ENCODE measurements around the gene SEPTIN12. TPM values are rescaled to one million over a fixed set of nuclear protein-coding genes. Genes with fewer than 3 reads are reported as not detected.
A peak's percentile ranks its signal among the peaks of the same experiment; 100 is the strongest.
"Not testable (repeated sequence)": the region's sequence is repeated elsewhere in the genome, so short reads cannot be mapped to it uniquely, and the experiment has no call there.

Gene SEPTIN12
- total RNA-seq, 1 donor from 2014 or later = not detected

GRCh38 chr16:4746215-4746614 lies 41.9 kb downstream of the SEPTIN12 start:
- Mint-ChIP-seq H3K9me3 (ENCODE audit: low read depth) (no peaks in the 10 kb centered on the region), H3K27ac (peak overlapping the region; percentile 59), H3K4me3 (ENCODE audit: low read depth) (no peak overlapping the region), H3K36me3 (ENCODE audit: insufficient read depth) (no peaks in the 10 kb centered on the region), H3K4me1 (ENCODE audit: low read depth) (peaks cover 1% of the 10 kb centered on the region), H3K27me3 (peaks cover 4% of the 10 kb centered on the region)
- no peak for DNase-seq (ENCODE audit: low spot score, unreplicated experiment)
- TF ChIP-seq CTCF (IDR thresholded peaks at IDR 0.05; ENCODE audit: unreplicated experiment) = no peak

DNA sequence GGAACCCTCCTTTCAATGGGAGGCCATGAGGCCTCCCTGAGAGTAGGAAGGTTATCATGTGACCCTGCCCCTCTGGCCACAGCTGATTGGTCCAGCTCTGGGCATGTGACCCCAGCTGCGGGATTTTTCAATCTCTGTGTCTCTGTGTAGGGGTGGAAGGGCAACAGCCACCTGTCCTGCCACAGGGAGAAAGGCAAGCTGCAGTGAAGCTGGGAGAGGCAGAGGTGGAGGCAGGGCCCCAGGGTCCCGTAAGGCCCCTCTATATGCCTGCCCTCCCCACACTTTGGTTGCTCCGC lies 42.9 kb downstream of the SEPTIN12 start:
- no peak for TF ChIP-seq CTCF (IDR thresholded peaks at IDR 0.05; ENCODE audit: unreplicated experiment)
- Mint-ChIP-seq H3K27me3 (peaks cover 4% of the 10 kb centered on the region), H3K4me1 (ENCODE audit: low read depth) (peaks cover 1% of the 10 kb centered on the region), H3K27ac (no peak overlapping the region), H3K9me3 (ENCODE audit: low read depth) (no peaks in the 10 kb centered on the region), H3K36me3 (ENCODE audit: insufficient read depth) (no peaks in the 10 kb centered on the region), H3K4me3 (ENCODE audit: low read depth) (no peak overlapping the region)
- no peak for DNase-seq (ENCODE audit: low spot score, unreplicated experiment)

GRCh38 chr16:4744555-4745273 lies 43.4 kb downstream of the SEPTIN12 start:
- H3K9me3 Mint-ChIP-seq (ENCODE audit: low read depth) = no peaks in the 10 kb centered on the region
- H3K36me3 Mint-ChIP-seq (ENCODE audit: insufficient read depth) = no peaks in the 10 kb centered on the region
- no peak for TF ChIP-seq CTCF (IDR thresholded peaks at IDR 0.05; ENCODE audit: unreplicated experiment)
- peaks cover 1% of the 10 kb centered on the region for H3K4me1 Mint-ChIP-seq (ENCODE audit: low read depth)
- H3K27ac Mint-ChIP-seq = no peak overlapping the region
- no peak overlapping the region for H3K4me3 Mint-ChIP-seq (ENCODE audit: low read depth)
- no peak for DNase-seq (ENCODE audit: low spot score, unreplicated experiment)
- peaks cover 4% of the 10 kb centered on the region for H3K27me3 Mint-ChIP-seq

DNA sequence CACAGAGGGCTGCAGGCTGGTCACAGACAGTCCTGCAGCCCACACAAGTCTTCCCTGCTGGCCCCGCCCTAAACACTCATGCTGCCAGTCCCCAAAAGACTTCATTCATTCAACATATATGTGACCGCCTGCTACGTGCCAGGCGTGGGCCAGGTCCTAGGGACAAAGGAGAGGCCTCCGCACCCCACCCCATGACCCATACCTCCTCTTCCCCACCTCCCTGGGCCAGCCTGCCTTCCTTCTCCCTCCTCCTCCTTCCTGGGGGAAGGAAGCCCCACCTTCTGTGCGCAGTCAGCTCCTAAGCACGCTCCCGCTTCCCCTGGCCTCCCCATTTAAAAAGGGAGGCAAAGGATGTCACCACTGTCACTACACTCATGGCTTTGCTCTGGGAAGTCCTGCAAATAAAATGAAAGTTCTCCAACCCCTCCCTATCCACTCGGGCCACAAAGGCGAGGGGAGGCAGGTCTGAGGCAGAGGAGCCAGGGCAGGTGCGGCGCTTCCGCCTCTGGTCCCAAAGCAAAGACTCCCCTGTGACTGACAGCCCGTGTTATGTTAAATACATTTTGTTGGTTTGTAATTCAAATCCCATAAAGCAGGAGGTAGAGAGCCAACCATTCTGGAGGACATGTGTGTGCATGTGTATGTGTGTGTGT lies 44.8 kb downstream of the SEPTIN12 start:
- H3K4me3 Mint-ChIP-seq (ENCODE audit: low read depth) = no peak overlapping the region
- peaks cover 1% of the 10 kb centered on the region for H3K4me1 Mint-ChIP-seq (ENCODE audit: low read depth)
- no peak overlapping the region for H3K27ac Mint-ChIP-seq
- no peaks in the 10 kb centered on the region for H3K9me3 Mint-ChIP-seq (ENCODE audit: low read depth)
- TF ChIP-seq CTCF (IDR thresholded peaks at IDR 0.05; ENCODE audit: unreplicated experiment) = no peak
- H3K36me3 Mint-ChIP-seq (ENCODE audit: insufficient read depth) = no peaks in the 10 kb centered on the region
- DNase-seq (ENCODE audit: low spot score, unreplicated experiment) = no peak
- H3K27me3 Mint-ChIP-seq = peaks cover 4% of the 10 kb centered on the region

- not testable (repeated sequence) for H3K27me3 Mint-ChIP-seq; H3K36me3 Mint-ChIP-seq (ENCODE audit: insufficient read depth); H3K4me1 Mint-ChIP-seq (ENCODE audit: low read depth); DNase-seq (ENCODE audit: low spot score, unreplicated experiment); H3K4me3 Mint-ChIP-seq (ENCODE audit: low read depth); H3K9me3 Mint-ChIP-seq (ENCODE audit: low read depth); H3K27ac Mint-ChIP-seq
These were observed 49.8 kb downstream of the SEPTIN12 start for GRCh38 chr16:4738370-4738769.

DNA sequence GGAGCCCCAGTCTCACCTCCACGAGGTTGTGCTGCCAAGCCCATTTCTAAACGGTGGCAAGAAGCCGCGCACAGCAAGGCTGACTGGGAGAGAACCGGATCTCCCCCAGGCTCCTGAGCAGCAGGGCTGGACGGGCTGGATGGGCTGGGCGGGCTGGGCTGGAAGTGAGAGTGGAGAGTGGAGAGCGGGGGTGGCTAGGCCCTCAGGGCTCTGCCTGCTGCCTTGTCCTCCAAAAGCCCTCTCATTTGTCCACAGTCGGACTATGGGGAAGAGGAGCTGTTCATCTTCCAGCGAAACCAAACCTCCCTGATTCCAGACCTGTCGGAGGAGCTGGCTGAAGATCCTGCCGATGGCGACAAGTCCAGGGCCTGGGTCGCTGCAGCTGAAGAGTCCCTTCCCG lies 50.6 kb downstream of the SEPTIN12 start:
- no peak overlapping the region for H3K4me3 Mint-ChIP-seq (ENCODE audit: low read depth)
- H3K27me3 Mint-ChIP-seq = peaks cover 6% of the 10 kb centered on the region
- no peaks in the 10 kb centered on the region for H3K9me3 Mint-ChIP-seq (ENCODE audit: low read depth)
- DNase-seq (ENCODE audit: low spot score, unreplicated experiment) = no peak
- no peak overlapping the region for H3K27ac Mint-ChIP-seq
- no peak for TF ChIP-seq CTCF (IDR thresholded peaks at IDR 0.05; ENCODE audit: unreplicated experiment)
- peaks cover 11% of the 10 kb centered on the region for H3K4me1 Mint-ChIP-seq (ENCODE audit: low read depth)
- no peaks in the 10 kb centered on the region for H3K36me3 Mint-ChIP-seq (ENCODE audit: insufficient read depth)
